Naive thymus-derived CD8-positive, alpha-beta T cell (primary cell): ENCODE data around the gene WIZ. TPM values are rescaled to one million over a fixed set of nuclear protein-coding genes. Genes with fewer than 3 reads are reported as not detected.

Experiments used
- ATAC-seq, 2 donors: fragments of 150-1000 bp; cut with Tn5 transposase in 1 of 2; sonication (Bioruptor Pico), chemical (Tn5 transposase) in 1 of 2; 1 replicate in 1 of 2; 2 replicates in 1 of 2; pipeline ENCODE4 v1.10.0; 2021; ENCODE audit warnings: mild to moderate bottlenecking in 2 of 2, moderate library complexity in 2 of 2
- POLR2A ChIA-PET: fragments of 350-600 bp; sonication (Branson Sonifier 250); formaldehyde crosslinking; loops from one replicate; lab custom pipeline; 2021; ENCODE audit warnings: antibody characterized with exemption; lab: Charles Lee
- DNase-seq, 10 donors: peaks; one replicate each; pipeline versions ENCODE4 v3.0.0 to v3.0.0-alpha.2; 2020 to 2022
- H3K27ac Mint-ChIP-seq, 10 donors: one replicate each; pipeline ENCODE4 v1.8.0; 2020 to 2022; ENCODE audit warnings: mild to moderate bottlenecking in 10 of 10, mixed read lengths in 10 of 10, moderate library complexity in 4 of 10, inconsistent platforms in 1 of 10
- H3K27me3 Mint-ChIP-seq, 5 donors: one replicate each; pipeline ENCODE4 v1.8.0; 2021 to 2022; ENCODE audit warnings: mixed read lengths in 5 of 5
- H3K36me3 Mint-ChIP-seq, 3 donors: one replicate each; pipeline ENCODE4 v1.8.0; 2020 to 2022; ENCODE audit warnings: mixed read lengths in 3 of 3, mild to moderate bottlenecking in 2 of 3, inconsistent platforms in 1 of 3
- H3K4me1 Mint-ChIP-seq, 4 donors: one replicate each; pipeline ENCODE4 v1.8.0; 2021 to 2022; ENCODE audit warnings: mixed read lengths in 4 of 4
- H3K4me3 Mint-ChIP-seq, 10 donors: one replicate each; pipeline ENCODE4 v1.8.0; 2020 to 2022; ENCODE audit warnings: mild to moderate bottlenecking in 10 of 10, mixed read lengths in 10 of 10, moderate library complexity in 6 of 10, inconsistent platforms in 1 of 10
- H3K9me3 Mint-ChIP-seq, 9 donors: one replicate each; pipeline ENCODE4 v1.8.0; 2020 to 2022; ENCODE audit warnings: mixed read lengths in 9 of 9, mild to moderate bottlenecking in 3 of 9, inconsistent platforms in 1 of 9, moderate library complexity in 1 of 9
- polyA plus RNA-seq, 3 donors: library from polyadenylated mRNA; unstranded; fragments of 300-500 nt; fragmentation: Illumina TruSeq; gene quantifications; one replicate each; pipeline ENCODE4 v1.2.3, GENCODE V29; 2021
- total RNA-seq, 8 experiments: library from RNA in 2 of 8; stranded (reverse) in 2 of 8; gene quantifications; one replicate each; pipeline ENCODE4 v1.2.3 and lab custom pipeline; 2021 to 2026

Gene WIZ
- total and polyA plus RNA-seq, 5 experiments from 2014 or later: 0.57 to 32.6 (median 2.0) TPM

- DNase-seq: peak in 1 of 10 donors; percentile 55
- no peaks in the 10 kb centered on the region for H3K27me3 Mint-ChIP-seq
- POLR2A ChIA-PET: interaction anchor here (1.0 kb wide), 1 partner anchor 14 kb away, joined by 3 read pairs; no protein-coding TSS in a partner anchor
These were observed 9.7 kb downstream of the WIZ start for GRCh38 chr19:15439821-15440641.

DNA sequence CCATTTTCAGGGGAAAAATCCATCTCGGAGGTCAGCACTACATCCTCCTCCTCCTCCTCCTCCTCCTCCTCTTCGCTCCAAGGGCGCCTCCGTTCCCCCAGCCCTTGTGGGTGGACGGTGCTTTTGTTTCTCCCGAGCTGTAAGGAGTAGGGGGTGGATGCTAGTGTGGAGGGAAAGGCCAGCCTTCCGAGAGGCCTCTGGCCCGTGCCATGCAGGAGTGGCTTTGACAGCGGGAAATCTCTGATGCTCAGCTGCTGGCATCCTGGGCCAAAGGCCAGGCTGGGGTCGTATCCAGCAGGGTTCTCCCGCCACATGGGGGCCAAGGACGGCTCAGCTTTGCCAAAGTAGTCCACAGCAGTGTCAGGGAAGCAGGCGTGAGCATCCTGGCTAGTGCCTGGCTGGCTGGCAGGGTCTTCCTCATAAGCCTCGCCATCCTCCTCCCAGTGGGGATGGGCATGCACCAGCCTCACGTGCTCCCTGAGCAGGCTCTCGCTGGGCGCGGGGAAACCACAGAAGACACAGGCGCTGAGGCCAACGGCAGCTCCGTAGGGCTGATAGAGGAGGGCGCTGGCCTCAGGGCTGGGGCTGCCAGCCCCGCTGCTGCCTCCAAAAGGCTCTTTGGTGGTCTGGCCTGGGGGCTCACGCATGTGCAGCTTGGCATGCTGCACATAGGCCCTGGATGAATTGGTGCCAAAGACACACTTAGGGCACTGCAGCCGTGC, 10.5 kb downstream of the WIZ start:
- H3K27ac Mint-ChIP-seq: no peak overlapping the region
- no peaks in the 10 kb centered on the region for H3K9me3 Mint-ChIP-seq
- no peak overlapping the region for H3K4me3 Mint-ChIP-seq
- H3K27me3 Mint-ChIP-seq: no peaks in the 10 kb centered on the region
- DNase-seq (no peak), ATAC-seq (no peak)
- POLR2A ChIA-PET: interaction anchor here (1.0 kb wide), 1 partner anchor 15 kb away, joined by 3 read pairs; no protein-coding TSS in a partner anchor
- H3K36me3 Mint-ChIP-seq: no peaks in the 10 kb centered on the region
- H3K4me1 Mint-ChIP-seq: no peaks in the 10 kb centered on the region

More at GRCh38 chr19:15439821-15440641, 9.7 kb downstream of the WIZ start:
- Mint-ChIP-seq H3K27ac (no peak overlapping the region), H3K4me3 (no peak overlapping the region), H3K36me3 (no peaks in the 10 kb centered on the region), H3K4me1 (no peaks in the 10 kb centered on the region), H3K9me3 (no peaks in the 10 kb centered on the region)
- no peak for ATAC-seq

- Mint-ChIP-seq H3K36me3 (no peaks in the 10 kb centered on the region), H3K27ac (no peak overlapping the region), H3K4me3 (no peak overlapping the region), H3K9me3 (no peaks in the 10 kb centered on the region), H3K4me1 (peaks cover under 1 to 1% (median 1%) of the 10 kb centered on the region in 4 donors), H3K27me3 (no peaks in the 10 kb centered on the region)
- POLR2A ChIA-PET: interaction anchor here (0.9 kb wide), 1 partner anchor 10 kb away, joined by 3 read pairs; no protein-coding TSS in a partner anchor
- DNase-seq (no peak), ATAC-seq (no peak)
These were observed 11.2 kb downstream of the WIZ start for GRCh38 chr19:15438577-15438976.

DNA sequence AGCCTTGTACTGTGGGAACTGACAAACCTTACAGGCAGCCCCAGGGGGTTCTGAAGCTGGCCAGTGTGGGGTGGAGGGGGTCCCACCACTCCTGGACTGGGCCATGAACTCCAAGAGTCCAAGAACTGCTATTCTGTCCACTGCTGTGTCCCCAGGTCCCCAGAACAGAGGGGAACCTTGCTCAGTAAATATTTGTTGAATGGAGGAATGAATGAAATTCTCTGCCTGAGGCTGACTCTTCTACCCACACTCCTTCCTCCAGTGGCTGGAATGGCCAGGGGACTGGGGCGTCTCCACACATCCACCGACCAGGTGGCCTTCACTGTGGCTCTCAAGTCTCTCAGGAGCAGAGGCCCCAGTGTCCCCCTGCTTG, 11.6 kb downstream of the WIZ start:
- H3K27ac Mint-ChIP-seq: no peak overlapping the region
- ATAC-seq (no peak), DNase-seq (no peak)
- no peaks in the 10 kb centered on the region for H3K27me3 Mint-ChIP-seq
- H3K9me3 Mint-ChIP-seq: no peaks in the 10 kb centered on the region
- POLR2A ChIA-PET: interaction anchor here (0.9 kb wide), 1 partner anchor 10 kb away, joined by 3 read pairs; no protein-coding TSS in a partner anchor
- no peak overlapping the region for H3K4me3 Mint-ChIP-seq
- no peaks in the 10 kb centered on the region for H3K36me3 Mint-ChIP-seq
- H3K4me1 Mint-ChIP-seq: peaks cover 5 to 6% (median 6%) of the 10 kb centered on the region in 4 donors

DNA sequence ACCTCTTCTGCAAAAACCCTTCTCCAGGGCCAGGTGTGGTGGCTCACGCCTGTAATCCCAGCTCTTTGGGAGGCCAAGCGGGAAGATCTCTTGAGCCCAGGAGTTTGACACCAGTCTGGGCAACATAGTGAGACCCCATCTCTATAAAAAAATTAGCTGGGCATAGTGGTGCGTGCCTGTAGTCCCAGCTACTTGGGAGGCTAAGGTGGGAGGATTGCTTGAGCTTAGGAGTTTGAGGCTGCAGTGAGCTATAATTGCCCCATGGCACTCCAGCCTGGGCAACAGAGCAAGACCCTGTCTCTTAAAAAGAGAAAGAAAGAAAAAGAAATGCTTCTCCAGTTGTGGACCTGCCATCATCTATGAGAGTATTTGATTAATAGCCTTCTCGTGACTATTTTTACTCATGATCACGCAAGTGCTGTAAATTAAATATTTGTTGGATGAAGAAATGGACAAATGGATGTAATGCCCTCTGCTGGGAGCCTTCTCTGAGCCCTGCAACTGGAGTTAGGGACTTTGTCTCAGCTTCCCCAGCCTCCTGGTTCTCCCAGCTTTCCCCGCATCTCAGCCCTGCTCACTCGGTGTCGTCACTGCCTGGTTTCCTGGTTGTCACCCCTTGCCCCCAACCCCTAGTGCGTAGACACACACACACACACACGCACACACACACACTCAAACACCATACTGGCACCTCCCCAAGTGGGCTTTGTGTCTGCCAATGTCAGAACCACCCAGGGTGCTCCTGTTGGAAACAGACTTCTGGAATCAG, 12.2 kb downstream of the WIZ start:
- H3K36me3 Mint-ChIP-seq: no peaks in the 10 kb centered on the region
- no peaks in the 10 kb centered on the region for H3K9me3 Mint-ChIP-seq
- no peak overlapping the region for H3K4me3 Mint-ChIP-seq
- ATAC-seq: no peak
- no peaks in the 10 kb centered on the region for H3K27me3 Mint-ChIP-seq
- peak in 1 of 10 donors; percentile 56 for DNase-seq
- peak overlapping the region in 1 of 10 donors; percentile 32 for H3K27ac Mint-ChIP-seq
- peaks cover 7 to 10% (median 8%) of the 10 kb centered on the region in 4 donors for H3K4me1 Mint-ChIP-seq
- POLR2A ChIA-PET: interaction anchor here (0.6 to 3.6 kb wide), 2 partner anchors 26 to 917 kb away, joined by 3 to 12 read pairs; no protein-coding TSS in a partner anchor

DNA sequence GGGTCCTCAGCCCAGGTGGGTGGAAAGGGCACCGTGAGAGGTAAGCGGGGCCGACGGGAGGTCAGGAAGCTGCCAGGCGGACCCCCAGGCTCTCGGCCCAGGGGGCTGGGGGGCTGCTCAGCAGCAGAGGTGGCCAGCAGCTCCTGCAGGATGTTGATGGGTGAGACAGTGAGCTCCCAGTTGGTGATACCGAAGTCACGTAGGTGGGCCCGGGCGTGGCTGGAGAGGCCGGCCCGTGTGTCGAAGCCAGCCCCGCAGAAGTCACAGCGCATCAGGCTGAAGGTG, 13.0 kb downstream of the WIZ start:
- no peaks in the 10 kb centered on the region for H3K27me3 Mint-ChIP-seq
- no peak overlapping the region for H3K4me3 Mint-ChIP-seq
- POLR2A ChIA-PET: interaction anchor here (0.5 to 3.6 kb wide), 4 partner anchors 12 to 918 kb away, joined by 3 to 12 read pairs (median 4); no protein-coding TSS in a partner anchor
- no peak overlapping the region for H3K27ac Mint-ChIP-seq
- peak in 1 of 10 donors; percentile 52 for DNase-seq
- ATAC-seq: no peak
- peaks cover 9 to 13% (median 11%) of the 10 kb centered on the region in 4 donors for H3K4me1 Mint-ChIP-seq
- H3K9me3 Mint-ChIP-seq: no peaks in the 10 kb centered on the region
- no peaks in the 10 kb centered on the region for H3K36me3 Mint-ChIP-seq

DNA sequence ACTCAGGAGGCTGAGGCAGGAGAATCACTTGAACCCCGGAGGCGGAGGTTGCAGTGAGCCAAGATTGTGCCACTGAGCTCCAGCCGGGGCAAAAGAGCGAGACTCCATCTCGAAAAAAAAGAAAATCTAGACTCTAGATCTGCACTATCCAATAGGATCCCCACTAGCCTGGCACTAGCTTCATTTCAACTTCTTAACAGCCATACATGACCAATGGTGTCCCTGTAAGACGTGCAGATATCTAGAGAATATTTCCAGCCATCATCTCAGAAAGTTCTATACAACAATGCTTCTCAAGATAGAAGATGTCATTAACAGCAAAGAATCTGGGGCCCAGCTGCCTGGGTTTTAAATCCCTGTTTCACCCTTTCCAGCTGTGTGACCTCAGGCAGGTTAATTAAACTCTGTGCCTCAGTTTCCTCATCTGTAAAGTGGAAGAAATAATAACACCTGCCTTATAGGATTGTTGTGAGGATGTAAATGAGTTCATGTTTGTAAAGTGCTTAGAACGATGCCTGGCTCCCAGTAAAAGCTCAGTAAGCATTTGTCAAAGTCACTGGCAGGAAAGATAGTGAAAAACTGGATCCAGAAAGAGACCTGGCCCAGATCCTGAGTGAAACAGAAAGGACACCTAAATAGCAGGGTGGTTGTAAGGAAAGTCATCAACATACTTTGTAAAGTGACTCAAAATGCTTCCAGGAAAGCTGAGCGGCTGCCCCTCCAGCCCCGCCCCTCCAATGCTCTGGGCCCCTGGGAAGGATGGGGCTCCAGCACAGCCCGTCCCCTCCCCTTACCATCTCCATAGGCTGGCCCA, 13.5 kb downstream of the WIZ start:
- no peaks in the 10 kb centered on the region for H3K36me3 Mint-ChIP-seq
- no peak overlapping the region for H3K4me3 Mint-ChIP-seq
- H3K27ac Mint-ChIP-seq: no peak overlapping the region
- peaks cover 14 to 19% (median 16%) of the 10 kb centered on the region in 4 donors for H3K4me1 Mint-ChIP-seq
- H3K27me3 Mint-ChIP-seq: no peaks in the 10 kb centered on the region
- DNase-seq: no peak
- no peaks in the 10 kb centered on the region for H3K9me3 Mint-ChIP-seq
- no peak for ATAC-seq
- POLR2A ChIA-PET: interaction anchor here (0.5 to 3.6 kb wide), 4 partner anchors 13 to 832 kb away, joined by 3 to 12 read pairs (median 4); no protein-coding TSS in a partner anchor

GRCh38 chr19:15433519-15434069, 16.2 kb downstream of the WIZ start:
- peaks cover 19 to 32% (median 27%) of the 10 kb centered on the region in 4 donors for H3K4me1 Mint-ChIP-seq
- POLR2A ChIA-PET: interaction anchor here (0.6 to 6.8 kb wide), 16 partner anchors 11 to 122 kb away, joined by 3 to 87 read pairs (median 6); partner anchors contain the start of genes AKAP8, AKAP8L, RASAL3 and WIZ
- no peak for ATAC-seq
- peak overlapping the region; percentile 84 to 99 (median 95) for H3K27ac Mint-ChIP-seq
- no peaks in the 10 kb centered on the region for H3K36me3 Mint-ChIP-seq
- peak in 1 of 10 donors; percentile 61 for DNase-seq
- H3K9me3 Mint-ChIP-seq: no peaks in the 10 kb centered on the region
- H3K27me3 Mint-ChIP-seq: no peaks in the 10 kb centered on the region
- peak overlapping the region; percentile 88 to 99 (median 94) for H3K4me3 Mint-ChIP-seq

- POLR2A ChIA-PET: interaction anchor here (0.6 to 6.8 kb wide), 18 partner anchors 10 to 123 kb away, joined by 3 to 87 read pairs (median 6); partner anchors contain the start of genes AKAP8, AKAP8L, BRD4 and RASAL3
- H3K9me3 Mint-ChIP-seq: no peaks in the 10 kb centered on the region
- DNase-seq (peak; percentile 83 to 94 (median 90)), ATAC-seq (peak; percentile 89 to 94)
- no peaks in the 10 kb centered on the region for H3K27me3 Mint-ChIP-seq
- no peaks in the 10 kb centered on the region for H3K36me3 Mint-ChIP-seq
- peak overlapping the region; percentile 88 to 99 (median 94) for H3K4me3 Mint-ChIP-seq
- H3K27ac Mint-ChIP-seq: peak overlapping the region; percentile 84 to 99 (median 95)
- peaks cover 19 to 34% (median 29%) of the 10 kb centered on the region in 4 donors for H3K4me1 Mint-ChIP-seq
These were observed 16.9 kb downstream of the WIZ start for GRCh38 chr19:15432629-15433518.

DNA sequence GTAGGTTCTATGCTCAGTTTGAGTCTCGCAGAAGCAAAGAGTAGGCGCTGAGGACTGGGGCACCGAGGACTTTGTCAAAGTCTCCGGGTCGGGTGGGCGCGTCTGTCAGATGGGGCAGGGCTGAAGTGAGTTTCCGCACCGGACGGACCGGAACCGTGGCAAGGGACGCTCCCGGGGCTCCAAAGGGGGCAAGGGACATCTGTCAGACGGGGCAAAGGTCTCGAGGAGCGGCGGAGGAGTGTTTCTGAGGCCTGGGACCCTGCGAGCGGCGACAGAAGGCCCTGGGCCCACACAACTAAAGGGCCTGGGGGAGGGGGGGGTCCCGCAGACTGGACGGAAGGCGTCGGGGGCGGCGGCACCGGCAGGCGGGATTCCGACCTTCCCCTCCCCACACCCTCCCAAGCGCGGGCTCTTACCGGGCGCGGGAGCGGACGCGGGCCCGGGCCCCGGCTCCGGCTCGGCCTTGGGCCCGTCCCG, 17.7 kb downstream of the WIZ start:
- POLR2A ChIA-PET: interaction anchor here (0.8 to 6.8 kb wide), 15 partner anchors 10 to 124 kb away, joined by 3 to 87 read pairs (median 8); partner anchors contain the start of genes AKAP8, AKAP8L, RASAL3 and WIZ
- H3K4me1 Mint-ChIP-seq: peaks cover 19 to 38% (median 29%) of the 10 kb centered on the region in 4 donors
- H3K9me3 Mint-ChIP-seq: no peaks in the 10 kb centered on the region
- ATAC-seq (peak; percentile 1 to 10), DNase-seq (peak in 2 of 10 donors; percentile 26 to 59)
- H3K27me3 Mint-ChIP-seq: no peaks in the 10 kb centered on the region
- H3K4me3 Mint-ChIP-seq: peak overlapping the region; percentile 94 to 98 (median 96)
- H3K27ac Mint-ChIP-seq: peak overlapping the region; percentile 77 to 97 (median 95)
- H3K36me3 Mint-ChIP-seq: peaks cover 0 to 4% (median 4%) of the 10 kb centered on the region in 3 donors
